Stimulated activated naive CD8-positive, alpha-beta T cell treated with anti-CD3 and anti-CD28 coated beads, Interleukin-15, Interleukin-2, amounts not matched to agents 100 ng/mL and 50 ng/mL, for 24 hours (primary cell): ENCODE data around the gene RGS16.

ENCODE experiments used
- H3K27ac Mint-ChIP-seq: one replicate; pipeline ENCODE4 v1.8.0; 2021; ENCODE audit warnings: mild to moderate bottlenecking, mixed read lengths
- H3K27me3 Mint-ChIP-seq: one replicate; pipeline ENCODE4 v1.8.0; 2021; ENCODE audit warnings: mixed read lengths
- H3K36me3 Mint-ChIP-seq: one replicate; pipeline ENCODE4 v1.8.0; 2021; ENCODE audit warnings: low read depth, mixed read lengths
- H3K4me1 Mint-ChIP-seq: one replicate; pipeline ENCODE4 v1.8.0; 2021; ENCODE audit warnings: low read depth, mixed read lengths
- H3K4me3 Mint-ChIP-seq: one replicate; pipeline ENCODE4 v1.8.0; 2021; ENCODE audit warnings: mild to moderate bottlenecking, mixed read lengths
- H3K9me3 Mint-ChIP-seq: one replicate; pipeline ENCODE4 v1.8.0; 2021; ENCODE audit warnings: mixed read lengths

RGS16 gene

DNA sequence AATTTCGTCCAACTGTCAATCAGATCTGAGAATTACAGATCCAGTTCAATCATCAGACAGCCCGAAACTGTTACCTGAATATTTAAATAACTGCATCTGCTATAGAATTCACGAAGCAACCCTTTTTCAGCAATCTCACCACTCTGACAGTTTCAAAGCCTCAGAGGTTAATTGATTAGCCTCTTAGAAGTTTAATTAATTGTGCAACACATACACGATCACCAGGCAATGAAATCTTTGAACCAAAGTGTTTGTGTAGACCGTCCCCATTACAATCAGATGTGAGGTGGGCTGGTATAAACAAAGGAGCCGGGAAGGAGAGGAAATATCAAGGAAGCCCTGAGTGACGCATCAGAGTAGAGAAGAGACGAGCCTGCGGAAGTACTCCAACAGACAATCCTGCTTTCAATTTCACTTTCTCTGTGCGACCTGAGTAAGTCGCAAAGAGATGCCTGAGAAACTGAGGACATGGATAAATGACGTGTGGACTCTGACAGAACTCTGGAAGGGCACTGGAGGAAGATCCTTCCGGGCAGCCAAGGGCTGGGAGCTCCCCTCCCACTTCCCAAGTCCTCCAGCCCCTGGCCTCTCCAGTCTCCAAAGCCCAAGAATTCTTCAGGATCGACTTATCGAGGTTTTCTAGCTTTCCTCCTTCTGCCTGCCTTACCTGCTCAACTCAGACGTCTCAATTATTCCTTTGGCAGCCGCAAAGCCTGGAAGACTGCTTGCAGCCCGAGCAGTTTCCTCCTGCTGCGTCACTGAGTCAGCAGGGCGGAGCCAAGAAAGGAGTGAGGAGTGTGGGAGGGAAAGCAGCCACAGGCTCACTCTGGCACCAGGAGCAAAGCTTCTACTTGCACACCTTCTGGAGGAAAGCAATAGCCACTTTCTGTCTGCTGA is 15.4 kb downstream of the RGS16 start, which contains the start of gene RNASEL:
Gene RNASEL (minus strand): TSS at position 757 of the 897 bp plus-strand sequence. CDS start 2,450 bp downstream, outside the sequence.
- no peaks in the 10 kb centered on the region for H3K9me3 Mint-ChIP-seq
- H3K36me3 Mint-ChIP-seq: peaks cover 13% of the 10 kb centered on the region
- H3K4me3 Mint-ChIP-seq: peak within 1 kb of the TSS; percentile 99
- H3K27ac Mint-ChIP-seq: peak within 1 kb of the TSS; percentile 100
- H3K4me1 Mint-ChIP-seq: peaks cover 54% of the 10 kb centered on the region
- H3K27me3 Mint-ChIP-seq: no peaks in the 10 kb centered on the region

- H3K4me3 Mint-ChIP-seq: peak overlapping the region; percentile 99
- H3K27me3 Mint-ChIP-seq: no peaks in the 10 kb centered on the region
- no peaks in the 10 kb centered on the region for H3K9me3 Mint-ChIP-seq
- H3K27ac Mint-ChIP-seq: peak overlapping the region; percentile 100
- H3K4me1 Mint-ChIP-seq: peaks cover 62% of the 10 kb centered on the region
- peaks cover 19% of the 10 kb centered on the region for H3K36me3 Mint-ChIP-seq
Observed at GRCh38 chr1:182587666-182588499, 16.3 kb downstream of the RGS16 start.

DNA sequence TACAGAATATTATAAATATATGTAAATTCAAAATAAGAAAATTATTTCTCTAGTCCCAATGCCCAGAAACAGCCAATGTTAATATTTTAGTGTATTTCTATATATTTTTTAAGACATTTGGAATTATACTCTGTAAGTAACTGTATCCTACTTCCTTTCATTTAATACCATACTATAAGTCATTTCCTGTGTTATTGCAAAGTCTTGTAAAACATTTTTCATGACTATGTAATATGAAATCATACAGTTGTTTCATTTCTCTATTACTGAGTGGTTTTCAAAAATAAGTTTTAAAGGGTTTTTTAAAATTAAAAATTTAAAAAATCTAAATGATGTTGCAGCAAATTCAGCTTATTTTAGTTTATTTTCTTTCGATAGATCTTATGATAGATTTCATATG is 17.1 kb downstream of the RGS16 start:
- peaks cover 63% of the 10 kb centered on the region for H3K4me1 Mint-ChIP-seq
- H3K9me3 Mint-ChIP-seq: no peaks in the 10 kb centered on the region
- no peak overlapping the region for H3K27ac Mint-ChIP-seq
- no peak overlapping the region for H3K4me3 Mint-ChIP-seq
- peaks cover 19% of the 10 kb centered on the region for H3K36me3 Mint-ChIP-seq
- H3K27me3 Mint-ChIP-seq: no peaks in the 10 kb centered on the region

GRCh38 chr1:182586380-182586779 is 17.8 kb downstream of the RGS16 start:
- Mint-ChIP-seq H3K36me3 (peaks cover 19% of the 10 kb centered on the region), H3K4me3 (no peak overlapping the region), H3K27ac (peak overlapping the region; percentile 45), H3K27me3 (no peaks in the 10 kb centered on the region), H3K4me1 (peaks cover 63% of the 10 kb centered on the region), H3K9me3 (no peaks in the 10 kb centered on the region)

DNA sequence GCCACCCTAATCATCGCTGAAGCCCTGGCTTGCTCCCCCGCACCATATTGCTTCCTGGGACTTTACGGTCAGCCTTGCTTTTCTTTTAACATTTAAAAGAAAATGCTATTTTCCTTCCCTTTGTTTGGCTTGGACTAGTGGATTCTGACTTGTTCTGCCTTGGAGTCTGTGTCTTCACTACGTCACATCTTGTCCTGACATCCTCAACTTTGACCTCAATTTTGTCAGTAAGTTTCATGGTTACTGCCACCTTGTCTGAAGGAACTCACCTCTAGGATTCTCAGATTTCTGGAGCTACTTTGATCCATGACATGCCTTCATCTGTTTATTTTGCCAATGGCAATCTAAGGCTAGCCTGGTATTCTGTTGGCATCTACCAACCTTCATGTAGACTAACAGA is 19.4 kb downstream of the RGS16 start:
- Mint-ChIP-seq H3K9me3 (no peaks in the 10 kb centered on the region), H3K36me3 (peaks cover 33% of the 10 kb centered on the region), H3K27ac (no peak overlapping the region), H3K27me3 (no peaks in the 10 kb centered on the region), H3K4me1 (peaks cover 57% of the 10 kb centered on the region), H3K4me3 (no peak overlapping the region)

GRCh38 chr1:182580736-182581135 is 23.5 kb downstream of the RGS16 start:
- H3K36me3 Mint-ChIP-seq: peaks cover 48% of the 10 kb centered on the region

GRCh38 chr1:182575540-182576149 is 28.5 kb downstream of the RGS16 start:
- Mint-ChIP-seq H3K27me3 (no peaks in the 10 kb centered on the region), H3K36me3 (peaks cover 47% of the 10 kb centered on the region), H3K9me3 (no peaks in the 10 kb centered on the region)

More at GRCh38 chr1:182580736-182581135, 23.5 kb downstream of the RGS16 start:
- Mint-ChIP-seq H3K27me3 (no peaks in the 10 kb centered on the region), H3K27ac (no peak overlapping the region), H3K4me1 (peaks cover 28% of the 10 kb centered on the region), H3K9me3 (no peaks in the 10 kb centered on the region), H3K4me3 (no peak overlapping the region)

GRCh38 chr1:182574156-182574555 is 30.0 kb downstream of the RGS16 start:
- Mint-ChIP-seq H3K9me3 (no peaks in the 10 kb centered on the region), H3K36me3 (peaks cover 34% of the 10 kb centered on the region), H3K4me1 (no peaks in the 10 kb centered on the region), H3K27ac (no peak overlapping the region), H3K4me3 (no peak overlapping the region), H3K27me3 (no peaks in the 10 kb centered on the region)

More at GRCh38 chr1:182575540-182576149, 28.5 kb downstream of the RGS16 start:
- Mint-ChIP-seq H3K27ac (no peak overlapping the region), H3K4me3 (no peak overlapping the region), H3K4me1 (no peaks in the 10 kb centered on the region)

GRCh38 chr1:182570611-182570970 is 33.6 kb downstream of the RGS16 start:
- Mint-ChIP-seq H3K4me3 (no peak overlapping the region), H3K9me3 (no peaks in the 10 kb centered on the region), H3K4me1 (no peaks in the 10 kb centered on the region), H3K36me3 (peaks cover 14% of the 10 kb centered on the region), H3K27me3 (no peaks in the 10 kb centered on the region), H3K27ac (no peak overlapping the region)

- no peak overlapping the region for H3K4me3 Mint-ChIP-seq
- no peaks in the 10 kb centered on the region for H3K4me1 Mint-ChIP-seq
- no peak overlapping the region for H3K27ac Mint-ChIP-seq
- no peaks in the 10 kb centered on the region for H3K9me3 Mint-ChIP-seq
- peaks cover 4% of the 10 kb centered on the region for H3K27me3 Mint-ChIP-seq
- H3K36me3 Mint-ChIP-seq: peaks cover 10% of the 10 kb centered on the region
Observed at GRCh38 chr1:182569939-182570610, 34.1 kb downstream of the RGS16 start.

DNA sequence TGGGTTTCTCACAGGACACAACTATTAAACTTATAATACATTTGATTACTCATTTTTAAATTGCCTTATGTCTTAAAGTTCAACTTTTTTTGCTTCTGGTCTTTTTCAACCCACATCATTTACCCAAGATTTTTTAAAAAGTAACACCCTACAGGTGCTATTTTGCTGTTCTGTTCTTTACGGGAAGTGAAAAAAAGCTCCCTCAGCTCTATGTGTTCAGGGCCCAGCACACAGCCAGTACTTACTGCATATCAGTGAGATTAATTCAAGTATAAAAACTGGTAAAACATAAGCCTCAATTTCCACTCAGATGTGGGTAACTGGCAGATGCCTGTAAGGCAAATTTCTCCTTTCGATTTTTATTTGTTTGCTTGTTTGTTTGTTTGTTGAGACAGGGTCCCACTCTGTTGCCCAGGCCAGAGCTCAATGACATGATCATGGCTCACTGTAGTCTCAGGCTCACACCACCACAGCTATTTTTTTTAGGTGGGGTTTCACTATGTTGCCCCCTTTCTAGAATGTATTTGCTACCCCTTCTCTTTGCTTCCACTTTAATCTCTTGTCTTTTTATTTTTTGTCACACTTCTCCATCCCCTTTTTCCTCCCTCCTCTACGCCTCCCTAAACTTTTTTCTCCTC is 35.4 kb downstream of the RGS16 start:
- Mint-ChIP-seq H3K27me3 (peaks cover 4% of the 10 kb centered on the region), H3K27ac (no peak overlapping the region), H3K4me3 (no peak overlapping the region), H3K4me1 (no peaks in the 10 kb centered on the region), H3K36me3 (peaks cover 5% of the 10 kb centered on the region), H3K9me3 (no peaks in the 10 kb centered on the region)

- H3K4me3 Mint-ChIP-seq: no peak overlapping the region
- H3K27ac Mint-ChIP-seq: no peak overlapping the region
- peaks cover 4% of the 10 kb centered on the region for H3K27me3 Mint-ChIP-seq
- H3K9me3 Mint-ChIP-seq: no peaks in the 10 kb centered on the region
- H3K4me1 Mint-ChIP-seq: no peaks in the 10 kb centered on the region
- H3K36me3 Mint-ChIP-seq: no peaks in the 10 kb centered on the region
Observed at GRCh38 chr1:182567629-182568028, 36.6 kb downstream of the RGS16 start.

- Mint-ChIP-seq H3K36me3 (no peaks in the 10 kb centered on the region), H3K9me3 (no peaks in the 10 kb centered on the region), H3K4me3 (no peak overlapping the region), H3K4me1 (no peaks in the 10 kb centered on the region), H3K27ac (no peak overlapping the region), H3K27me3 (peaks cover 4% of the 10 kb centered on the region)
Observed at GRCh38 chr1:182565537-182565936, 38.7 kb downstream of the RGS16 start.

- H3K36me3 Mint-ChIP-seq: no peaks in the 10 kb centered on the region
- no peaks in the 10 kb centered on the region for H3K9me3 Mint-ChIP-seq
- H3K4me1 Mint-ChIP-seq: no peaks in the 10 kb centered on the region
- peaks cover 4% of the 10 kb centered on the region for H3K27me3 Mint-ChIP-seq
- no peak overlapping the region for H3K27ac Mint-ChIP-seq
- H3K4me3 Mint-ChIP-seq: no peak overlapping the region
Observed at GRCh38 chr1:182564406-182565004, 39.7 kb downstream of the RGS16 start.
